C4-2B (cell line): Measurements from ENCODE around the gene SEPTIN14.
"Not testable (repeated sequence)": the region's sequence is repeated elsewhere in the genome, so short reads cannot be mapped to it uniquely, and the experiment has no call there.

Experiments
- H3K27ac ChIP-seq: fragments of 450-650 bp; 2 replicates; pipeline ENCODE4 v1.5.1; 2017
- ZFX ChIP-seq: fragments of 450-650 bp; IDR thresholded peaks from 2 replicates; pipeline ENCODE4 v1.6.1; 2017
- TF ChIP-seq, protein P1 (sequence below): fragments of 450-650 bp; conservative IDR thresholded peaks from 2 replicates; pipeline ENCODE4 v1.5.1; 2017; ENCODE audit warnings: mild to moderate bottlenecking

SEPTIN14 gene

DNA sequence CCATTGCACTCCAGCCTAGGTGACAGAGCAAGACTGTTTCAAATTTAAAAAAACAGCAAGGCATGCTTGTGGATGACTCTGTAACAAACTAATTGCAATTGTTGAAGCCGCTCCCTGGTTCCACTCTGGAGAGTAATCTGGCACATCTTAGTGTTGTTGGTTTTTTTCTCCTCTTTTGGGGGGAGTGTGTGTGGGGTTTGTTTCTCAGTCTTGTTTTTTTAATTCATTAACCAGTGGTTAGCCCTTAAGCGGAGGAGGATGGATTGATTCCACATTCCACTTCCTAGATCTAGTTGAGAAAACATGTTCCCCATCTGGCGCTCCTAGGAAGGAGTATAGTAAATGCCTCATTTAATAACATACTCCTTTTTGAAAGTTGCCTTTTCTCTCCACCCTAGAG lies 16.1 kb upstream of the SEPTIN14 start:
- no peak overlapping the region for H3K27ac ChIP-seq
- no peak for TF ChIP-seq ZFX
- TF ChIP-seq, protein P1, sequence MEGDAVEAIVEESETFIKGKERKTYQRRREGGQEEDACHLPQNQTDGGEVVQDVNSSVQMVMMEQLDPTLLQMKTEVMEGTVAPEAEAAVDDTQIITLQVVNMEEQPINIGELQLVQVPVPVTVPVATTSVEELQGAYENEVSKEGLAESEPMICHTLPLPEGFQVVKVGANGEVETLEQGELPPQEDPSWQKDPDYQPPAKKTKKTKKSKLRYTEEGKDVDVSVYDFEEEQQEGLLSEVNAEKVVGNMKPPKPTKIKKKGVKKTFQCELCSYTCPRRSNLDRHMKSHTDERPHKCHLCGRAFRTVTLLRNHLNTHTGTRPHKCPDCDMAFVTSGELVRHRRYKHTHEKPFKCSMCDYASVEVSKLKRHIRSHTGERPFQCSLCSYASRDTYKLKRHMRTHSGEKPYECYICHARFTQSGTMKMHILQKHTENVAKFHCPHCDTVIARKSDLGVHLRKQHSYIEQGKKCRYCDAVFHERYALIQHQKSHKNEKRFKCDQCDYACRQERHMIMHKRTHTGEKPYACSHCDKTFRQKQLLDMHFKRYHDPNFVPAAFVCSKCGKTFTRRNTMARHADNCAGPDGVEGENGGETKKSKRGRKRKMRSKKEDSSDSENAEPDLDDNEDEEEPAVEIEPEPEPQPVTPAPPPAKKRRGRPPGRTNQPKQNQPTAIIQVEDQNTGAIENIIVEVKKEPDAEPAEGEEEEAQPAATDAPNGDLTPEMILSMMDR = no peak

DNA sequence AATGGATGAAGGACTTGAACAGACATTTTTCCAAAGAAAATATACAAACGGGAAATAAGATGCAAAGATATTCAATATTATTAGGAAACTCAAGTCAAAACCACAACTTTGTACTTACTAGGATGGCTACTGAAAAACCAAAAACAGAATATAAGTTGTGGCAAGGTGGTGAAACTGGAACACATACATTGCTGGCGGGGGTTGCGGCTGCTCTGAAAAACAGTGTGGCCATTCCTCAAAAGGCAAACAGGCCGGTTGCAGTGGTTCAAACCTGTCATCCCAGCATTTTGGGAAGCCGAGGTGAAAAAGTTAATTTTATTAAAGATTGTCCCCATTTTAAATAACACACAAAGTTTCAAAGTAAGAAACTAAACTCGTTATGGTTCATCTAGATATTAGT lies 14.8 kb upstream of the SEPTIN14 start:
- no peak for TF ChIP-seq ZFX
- TF ChIP-seq, protein P1 = no peak
- H3K27ac ChIP-seq = no peak overlapping the region

DNA sequence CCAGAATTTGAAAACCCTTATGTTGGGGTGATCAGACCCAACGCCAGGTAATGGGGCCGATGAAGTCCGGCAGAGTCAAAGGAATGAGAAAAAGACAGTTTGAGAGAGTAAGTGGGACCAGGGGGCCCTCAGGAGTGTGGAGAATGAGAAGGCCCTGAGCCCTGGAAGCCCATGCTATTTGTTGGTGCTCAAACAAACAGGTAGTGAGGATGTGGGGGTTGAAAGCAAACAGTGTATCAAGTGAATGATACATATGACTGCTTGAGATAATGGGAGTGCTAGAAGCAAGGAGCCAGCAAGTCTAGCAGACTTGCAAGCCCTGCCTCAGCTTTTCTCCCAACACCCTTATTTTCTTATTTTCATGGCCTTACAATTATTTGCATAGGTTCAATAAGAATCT lies 11.2 kb upstream of the SEPTIN14 start:
- TF ChIP-seq, protein P1 = no peak
- TF ChIP-seq ZFX = no peak
- H3K27ac ChIP-seq = no peak overlapping the region

DNA sequence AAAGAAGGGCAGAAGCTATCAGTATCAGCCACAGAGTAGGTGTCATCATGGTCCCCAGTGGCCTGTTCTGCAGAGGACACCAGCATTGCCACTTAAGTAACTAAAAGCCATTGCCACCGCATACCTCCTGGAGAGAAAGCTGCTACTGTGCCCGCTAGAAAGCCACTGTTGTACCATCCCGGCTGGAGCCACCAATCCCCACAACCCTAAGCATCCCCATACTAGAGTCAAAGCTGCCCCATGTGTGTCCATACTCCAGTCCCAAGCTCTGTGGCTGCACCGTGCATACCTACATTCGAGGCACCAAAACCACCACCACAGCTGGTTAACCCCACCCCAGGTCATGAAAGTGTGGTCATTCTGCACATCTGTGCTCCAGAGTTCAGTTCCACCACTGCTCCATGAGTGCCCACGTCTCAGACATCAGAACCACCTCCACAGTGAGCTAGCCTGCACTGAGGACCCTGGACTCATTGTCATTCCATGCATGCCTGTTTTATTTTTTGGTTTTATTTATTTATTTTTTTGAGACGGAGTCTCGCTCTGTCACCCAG lies 9.5 kb upstream of the SEPTIN14 start:
- no peak overlapping the region for H3K27ac ChIP-seq
- TF ChIP-seq, protein P1 = no peak
- TF ChIP-seq ZFX = no peak

DNA sequence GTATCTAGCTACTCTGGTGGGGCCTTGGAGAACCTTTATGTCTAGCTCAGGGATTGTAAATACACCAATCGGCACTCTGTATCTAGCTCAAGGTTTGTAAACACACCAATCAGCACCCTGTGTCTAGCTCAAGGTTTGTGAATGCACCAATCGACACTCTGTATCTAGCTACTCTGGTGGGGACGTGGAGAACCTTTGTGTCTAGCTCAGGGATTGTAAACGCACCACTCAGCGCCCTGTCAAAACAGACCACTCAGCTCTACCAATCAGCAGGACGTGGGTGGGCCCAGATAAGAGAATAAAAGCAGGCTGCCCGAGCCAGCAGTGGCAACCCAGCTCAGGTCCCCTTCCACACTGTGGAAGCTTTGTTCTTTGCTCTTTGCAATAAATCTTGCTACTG lies 6.4 kb upstream of the SEPTIN14 start:
- H3K27ac ChIP-seq = not testable (repeated sequence)

DNA sequence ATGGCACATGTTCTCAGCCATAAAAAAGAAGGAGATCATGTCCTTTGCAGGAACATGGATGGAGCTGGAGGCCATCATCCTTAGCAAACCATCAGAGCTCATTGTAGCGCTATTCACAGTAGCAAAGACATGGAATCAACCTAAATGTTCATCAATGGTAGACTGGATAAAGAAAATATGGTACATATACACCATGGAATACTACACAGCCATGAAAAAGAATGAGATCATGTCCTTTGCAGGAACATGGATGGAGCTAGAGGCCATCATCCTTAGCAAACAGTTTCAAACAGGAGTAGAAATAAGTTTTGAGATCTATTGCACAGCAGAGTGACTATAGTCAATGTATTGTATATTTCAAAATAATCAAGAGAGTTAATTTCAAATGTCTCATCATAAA lies 17.4 kb downstream of the SEPTIN14 start:
- H3K27ac ChIP-seq = not testable (repeated sequence)

DNA sequence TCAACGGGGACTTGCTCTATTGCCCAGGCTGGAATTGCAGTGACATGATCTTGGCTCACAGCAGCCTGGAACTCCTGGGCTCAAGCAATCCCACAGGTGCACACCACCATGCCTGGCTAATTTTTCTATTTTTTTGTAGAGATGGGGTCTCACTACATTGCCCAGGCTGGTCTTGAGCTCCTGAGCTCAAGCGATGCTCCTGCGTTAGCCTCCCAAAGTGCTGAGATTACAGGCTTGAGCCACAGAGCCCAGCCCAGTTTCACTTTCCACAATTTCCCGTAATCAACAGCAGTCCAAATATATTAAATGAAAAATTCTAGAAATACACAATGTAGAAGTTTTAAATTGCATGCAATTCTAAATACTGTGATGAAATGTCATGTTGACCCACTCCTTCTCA lies 24.0 kb downstream of the SEPTIN14 start:
- no peak for TF ChIP-seq ZFX
- TF ChIP-seq, protein P1 = no peak
- H3K27ac ChIP-seq = no peak overlapping the region

DNA sequence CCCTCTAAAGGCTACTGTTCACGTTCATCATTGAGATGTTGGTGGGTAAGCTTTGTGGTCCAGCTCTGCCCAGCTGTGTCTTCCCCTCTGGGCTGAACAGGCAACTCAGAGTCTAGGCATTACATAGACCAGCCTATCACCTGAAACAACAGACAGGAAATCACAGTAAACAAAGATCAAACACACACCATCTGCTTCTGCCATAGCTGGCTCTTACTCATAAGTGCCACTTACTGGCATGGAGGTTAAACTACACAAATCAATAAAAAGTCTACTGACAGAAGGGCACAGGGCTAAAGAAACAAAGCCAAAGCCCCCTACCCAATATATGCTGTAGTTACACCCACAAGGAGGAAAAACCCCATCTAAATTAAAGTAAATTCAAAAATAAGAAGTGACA lies 35.0 kb downstream of the SEPTIN14 start:
- TF ChIP-seq, protein P1 = no peak
- no peak for TF ChIP-seq ZFX
- no peak overlapping the region for H3K27ac ChIP-seq

DNA sequence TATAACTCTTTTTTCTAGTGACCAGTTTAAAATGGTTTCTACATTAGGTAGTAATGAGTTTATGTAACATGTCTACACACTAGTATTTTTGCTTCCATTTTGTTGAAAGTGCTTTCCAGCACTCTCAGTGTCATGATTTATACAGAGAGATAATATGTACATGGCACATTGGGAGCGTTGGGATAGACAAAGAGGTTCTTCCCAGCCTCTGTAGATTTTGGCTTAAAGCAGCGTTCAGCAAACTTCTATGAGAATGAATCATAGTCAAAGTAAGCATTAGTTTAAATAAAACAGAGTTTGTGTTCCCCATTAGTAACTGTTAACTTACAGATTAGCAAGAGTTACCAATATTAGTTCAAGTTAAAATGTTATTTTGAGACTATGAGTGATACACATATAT lies 43.9 kb downstream of the SEPTIN14 start:
- TF ChIP-seq ZFX = no peak
- TF ChIP-seq, protein P1 = no peak

DNA sequence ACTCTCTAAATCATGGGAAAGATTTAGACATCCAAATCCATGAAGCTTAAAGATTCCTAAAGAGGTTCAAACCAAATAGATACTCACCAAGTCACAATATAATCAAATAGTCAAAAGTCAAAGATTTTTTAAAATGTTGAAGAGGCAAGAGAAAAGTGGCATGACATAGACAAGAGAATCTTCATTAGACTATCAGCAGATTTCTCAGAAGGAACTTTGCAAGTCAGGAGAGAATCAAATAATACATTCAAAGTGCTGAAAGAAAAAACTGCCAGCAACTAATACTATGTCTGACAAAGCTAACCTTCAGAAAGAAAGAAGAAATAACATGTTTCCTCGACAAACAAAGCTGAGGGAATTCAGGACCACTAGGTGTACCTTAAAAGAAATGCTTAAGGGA lies 65.3 kb downstream of the SEPTIN14 start:
- H3K27ac ChIP-seq = not testable (repeated sequence)

More for the DNA sequence above, 43.9 kb downstream of the SEPTIN14 start:
- no peak overlapping the region for H3K27ac ChIP-seq
